HepG2 (cell line): ENCODE results near the gene THOC6. TPM values are rescaled to one million over a fixed set of nuclear protein-coding genes. Genes with fewer than 3 reads are reported as not detected.

Experiments
- AGO1 ChIP-seq: fragments of 200-400 bp; formaldehyde crosslinking; IDR thresholded peaks from 2 replicates; pipeline ENCODE4 v1.6.1; 2017; ENCODE audit warnings: mild to moderate bottlenecking, low read depth, low read length, moderate library complexity; ENCODE audit not compliant: poor library complexity, severe bottlenecking
- ATF2 ChIP-seq: sonication (generic); formaldehyde crosslinking; IDR thresholded peaks from 2 replicates; pipeline ENCODE4 v1.4.0; 2020; ENCODE audit warnings: missing genetic modification reagents
- DNMT1 ChIP-seq: sonication (generic); formaldehyde crosslinking; IDR thresholded peaks from 2 replicates; pipeline ENCODE4 v1.5.1; 2020; ENCODE audit warnings: mild to moderate bottlenecking, missing genetic modification reagents
- FOSL1 ChIP-seq: sonication (generic); formaldehyde crosslinking; IDR thresholded peaks from 2 replicates; pipeline ENCODE4 v1.9.0; 2021; ENCODE audit warnings: missing genetic modification reagents, borderline replicate concordance
- SAP130 ChIP-seq: IDR thresholded peaks from 2 replicates; pipeline ENCODE4 v1.6.1; 2016; ENCODE audit warnings: low read depth
- SPEN ChIP-seq: sonication (generic); formaldehyde crosslinking; IDR thresholded peaks from 2 replicates; pipeline ENCODE4 v1.5.1; 2020; ENCODE audit warnings: low read depth, mild to moderate bottlenecking, missing genetic modification reagents
- ZNF451 ChIP-seq: sonication (generic); formaldehyde crosslinking; IDR thresholded peaks from 2 replicates; pipeline ENCODE4 v1.5.0; 2020; ENCODE audit warnings: mild to moderate bottlenecking, missing genetic modification reagents
- ZNF556 ChIP-seq: sonication (generic); formaldehyde crosslinking; IDR thresholded peaks from 2 replicates; pipeline ENCODE4 v1.4.0; 2020; ENCODE audit warnings: mild to moderate bottlenecking, missing genetic modification reagents, borderline replicate concordance
- ZNF563 ChIP-seq: sonication (generic); formaldehyde crosslinking; IDR thresholded peaks from 2 replicates; pipeline ENCODE4 v1.8.0; 2022; ENCODE audit warnings: mild to moderate bottlenecking, moderate library complexity, missing genetic modification reagents
- ZSCAN21 ChIP-seq: sonication (generic); formaldehyde crosslinking; IDR thresholded peaks from 2 replicates; pipeline ENCODE4 v1.8.0; 2022; ENCODE audit warnings: mild to moderate bottlenecking, missing genetic modification reagents, moderate library complexity, borderline replicate concordance
- polyA plus RNA-seq, 8 experiments: library from polyadenylated mRNA; depleted of rRNA in 3 of 8; stranded (reverse) in 7 of 8; unstranded in 1 of 8; fragments of >200 nt; fragmentation: Illumina TruSeq in 4 of 8; extraction: Trizol in 4 of 8; gene quantifications; 2 replicates each; pipeline versions ENCODE4 v1.2.1 to v1.2.3, GENCODE V29; 2011 to 2016; ENCODE audit warnings: low read depth in 4 of 8, missing spikeins in 1 of 8, mixed read lengths in 1 of 8; ENCODE audit not compliant: insufficient read depth in 1 of 8
- total RNA-seq, 5 experiments: library from RNA; depleted of rRNA; stranded (reverse); fragments of >200 nt; fragmentation: Illumina TruSeq; extraction: Trizol; gene quantifications; 2 replicates each; pipeline ENCODE4 v1.2.3, GENCODE V29; 2016; ENCODE audit warnings: low read depth in 1 of 5
- TF ChIP-seq, protein P1 (sequence below): sonication (generic); formaldehyde crosslinking; IDR thresholded peaks from 2 replicates; pipeline ENCODE4 v1.5.1; 2020; ENCODE audit warnings: mild to moderate bottlenecking, missing genetic modification reagents
- TF ChIP-seq, protein P2 (sequence below): conservative IDR thresholded peaks from 2 replicates; pipeline ENCODE4 v1.6.1; 2018; ENCODE audit warnings: missing genetic modification reagents
- TF ChIP-seq, protein P3 (sequence below), 2 experiments: IDR thresholded peaks; 2 replicates each; pipeline ENCODE4 v1.6.1; 2011 to 2012; ENCODE audit warnings: low read length in 2 of 2, borderline replicate concordance in 1 of 2, low read depth in 1 of 2, mild to moderate bottlenecking in 1 of 2, moderate library complexity in 1 of 2

THOC6 gene
- total and polyA plus RNA-seq, 2 of the 13 experiments (the other 11 are each of a cell fraction or from before 2014, with no cell fraction given) = 32.1 to 37.0 TPM

DNA sequence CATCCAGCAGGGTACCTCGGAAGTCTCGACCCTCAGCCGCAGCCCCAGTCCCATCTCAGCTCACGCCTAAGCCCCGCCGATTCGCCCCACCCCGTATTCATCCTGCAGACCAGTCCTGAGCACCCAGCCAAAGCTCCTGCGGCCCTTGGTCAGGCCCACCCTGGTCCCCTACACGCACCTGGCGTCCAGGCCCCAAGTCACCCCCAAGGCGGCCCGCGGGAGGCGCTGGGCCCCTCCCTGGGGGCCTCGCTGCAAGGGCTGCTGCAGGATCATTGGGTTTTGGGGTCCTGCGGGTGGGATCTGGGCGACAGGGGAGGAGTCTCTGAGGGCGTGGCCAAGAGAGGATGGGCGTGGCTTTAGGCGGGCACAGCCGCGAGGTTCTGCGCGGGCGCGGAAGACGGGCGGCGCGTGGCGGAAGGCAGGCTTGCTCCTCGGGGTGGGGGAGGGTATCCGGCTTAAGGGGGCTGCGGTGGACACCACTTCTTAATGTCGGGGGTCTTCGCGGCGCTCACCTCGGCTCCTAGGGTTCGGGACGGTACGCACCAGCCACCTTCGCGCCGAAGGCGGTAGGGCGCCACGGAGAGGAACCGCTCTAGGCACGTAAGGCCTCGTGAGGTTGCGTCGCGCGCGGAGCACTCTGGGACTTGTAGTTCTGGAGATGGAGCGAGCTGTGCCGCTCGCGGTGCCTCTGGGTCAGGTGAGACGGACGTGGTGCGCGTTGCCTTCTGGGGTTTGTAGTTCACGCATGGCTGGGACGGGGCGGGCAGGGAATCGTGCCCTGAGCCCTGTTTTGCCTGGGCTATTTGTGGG is at the start of gene THOC6, which contains the start of gene HCFC1R1 (continued):
- TF ChIP-seq, protein P1, sequence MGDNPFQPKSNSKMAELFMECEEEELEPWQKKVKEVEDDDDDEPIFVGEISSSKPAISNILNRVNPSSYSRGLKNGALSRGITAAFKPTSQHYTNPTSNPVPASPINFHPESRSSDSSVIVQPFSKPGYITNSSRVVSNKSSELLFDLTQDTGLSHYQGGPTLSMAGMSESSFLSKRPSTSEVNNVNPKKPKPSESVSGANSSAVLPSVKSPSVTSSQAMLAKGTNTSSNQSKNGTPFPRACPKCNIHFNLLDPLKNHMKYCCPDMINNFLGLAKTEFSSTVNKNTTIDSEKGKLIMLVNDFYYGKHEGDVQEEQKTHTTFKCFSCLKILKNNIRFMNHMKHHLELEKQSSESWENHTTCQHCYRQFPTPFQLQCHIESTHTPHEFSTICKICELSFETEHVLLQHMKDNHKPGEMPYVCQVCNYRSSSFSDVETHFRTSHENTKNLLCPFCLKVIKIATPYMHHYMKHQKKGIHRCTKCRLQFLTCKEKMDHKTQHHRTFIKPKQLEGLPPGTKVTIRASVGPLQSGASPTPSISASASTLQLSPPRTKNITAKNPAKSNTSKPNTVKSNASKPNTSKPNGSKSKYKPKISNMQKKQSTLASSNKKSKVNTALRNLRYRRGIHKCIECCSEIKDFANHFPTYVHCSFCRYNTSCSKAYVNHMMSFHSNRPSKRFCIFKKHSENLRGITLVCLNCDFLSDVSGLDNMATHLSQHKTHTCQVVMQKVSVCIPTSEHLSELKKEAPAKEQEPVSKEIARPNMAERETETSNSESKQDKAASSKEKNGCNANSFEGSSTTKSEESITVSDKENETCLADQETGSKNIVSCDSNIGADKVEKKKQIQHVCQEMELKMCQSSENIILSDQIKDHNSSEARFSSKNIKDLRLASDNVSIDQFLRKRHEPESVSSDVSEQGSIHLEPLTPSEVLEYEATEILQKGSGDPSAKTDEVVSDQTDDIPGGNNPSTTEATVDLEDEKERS = peak; percentile 57; the same call in 1 of the 2 replicates
- TF ChIP-seq DNMT1 = no peak
- TF ChIP-seq ZNF563 = peak; percentile 88
- TF ChIP-seq, protein P2, sequence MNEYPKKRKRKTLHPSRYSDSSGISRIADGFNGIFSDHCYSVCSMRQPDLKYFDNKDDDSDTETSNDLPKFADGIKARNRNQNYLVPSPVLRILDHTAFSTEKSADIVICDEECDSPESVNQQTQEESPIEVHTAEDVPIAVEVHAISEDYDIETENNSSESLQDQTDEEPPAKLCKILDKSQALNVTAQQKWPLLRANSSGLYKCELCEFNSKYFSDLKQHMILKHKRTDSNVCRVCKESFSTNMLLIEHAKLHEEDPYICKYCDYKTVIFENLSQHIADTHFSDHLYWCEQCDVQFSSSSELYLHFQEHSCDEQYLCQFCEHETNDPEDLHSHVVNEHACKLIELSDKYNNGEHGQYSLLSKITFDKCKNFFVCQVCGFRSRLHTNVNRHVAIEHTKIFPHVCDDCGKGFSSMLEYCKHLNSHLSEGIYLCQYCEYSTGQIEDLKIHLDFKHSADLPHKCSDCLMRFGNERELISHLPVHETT (CRISPR knock-in tag) = peak; percentile 59; the same call in 1 of the 2 replicates
- TF ChIP-seq ZNF556 (CRISPR knock-in tag) = 0 out of 2 replicates have a peak, but pooled peaks have one; percentile 20
- 0 out of 2 replicates have a peak, but pooled peaks have one; percentile 37 for TF ChIP-seq ZNF451
- TF ChIP-seq FOSL1 (CRISPR knock-in tag) = no peak
- TF ChIP-seq, protein P3, sequence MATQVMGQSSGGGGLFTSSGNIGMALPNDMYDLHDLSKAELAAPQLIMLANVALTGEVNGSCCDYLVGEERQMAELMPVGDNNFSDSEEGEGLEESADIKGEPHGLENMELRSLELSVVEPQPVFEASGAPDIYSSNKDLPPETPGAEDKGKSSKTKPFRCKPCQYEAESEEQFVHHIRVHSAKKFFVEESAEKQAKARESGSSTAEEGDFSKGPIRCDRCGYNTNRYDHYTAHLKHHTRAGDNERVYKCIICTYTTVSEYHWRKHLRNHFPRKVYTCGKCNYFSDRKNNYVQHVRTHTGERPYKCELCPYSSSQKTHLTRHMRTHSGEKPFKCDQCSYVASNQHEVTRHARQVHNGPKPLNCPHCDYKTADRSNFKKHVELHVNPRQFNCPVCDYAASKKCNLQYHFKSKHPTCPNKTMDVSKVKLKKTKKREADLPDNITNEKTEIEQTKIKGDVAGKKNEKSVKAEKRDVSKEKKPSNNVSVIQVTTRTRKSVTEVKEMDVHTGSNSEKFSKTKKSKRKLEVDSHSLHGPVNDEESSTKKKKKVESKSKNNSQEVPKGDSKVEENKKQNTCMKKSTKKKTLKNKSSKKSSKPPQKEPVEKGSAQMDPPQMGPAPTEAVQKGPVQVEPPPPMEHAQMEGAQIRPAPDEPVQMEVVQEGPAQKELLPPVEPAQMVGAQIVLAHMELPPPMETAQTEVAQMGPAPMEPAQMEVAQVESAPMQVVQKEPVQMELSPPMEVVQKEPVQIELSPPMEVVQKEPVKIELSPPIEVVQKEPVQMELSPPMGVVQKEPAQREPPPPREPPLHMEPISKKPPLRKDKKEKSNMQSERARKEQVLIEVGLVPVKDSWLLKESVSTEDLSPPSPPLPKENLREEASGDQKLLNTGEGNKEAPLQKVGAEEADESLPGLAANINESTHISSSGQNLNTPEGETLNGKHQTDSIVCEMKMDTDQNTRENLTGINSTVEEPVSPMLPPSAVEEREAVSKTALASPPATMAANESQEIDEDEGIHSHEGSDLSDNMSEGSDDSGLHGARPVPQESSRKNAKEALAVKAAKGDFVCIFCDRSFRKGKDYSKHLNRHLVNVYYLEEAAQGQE (IDR thresholded peaks at IDR 0.05; ENCODE audit: borderline replicate concordance in 1 of 2, low read depth in 1 of 2, low read length in 2 of 2) = peak in 1 of 2 experiments; percentile 25; a peak in 1 of 4 replicates
- peak; percentile 100 for TF ChIP-seq AGO1
- peak; percentile 77; the same call in 1 of the 2 replicates for TF ChIP-seq ATF2 (CRISPR knock-in tag)
- TF ChIP-seq SPEN (CRISPR knock-in tag) = peak; percentile 81
- TF ChIP-seq ZSCAN21 = no peak
- peak; percentile 88 for TF ChIP-seq SAP130 (CRISPR knock-in tag)
